Hepatocyte (in vitro differentiated cells): ENCODE measurements around the gene RIMS4. TPM values are rescaled to one million over a fixed set of nuclear protein-coding genes. Genes with fewer than 3 reads are reported as not detected.

Source experiments
- DNase-seq: peaks from one replicate; pipeline ENCODE4 v3.0.0-alpha.2; 2016; ENCODE audit warnings: low spot score
- H2AFZ ChIP-seq: fragments of 200-600 bp; sonication (generic); 2 replicates; pipeline ENCODE4 v1.6.0; 2016; ENCODE audit warnings: antibody characterized with exemption, mild to moderate bottlenecking
- H3K27ac ChIP-seq: fragments of 200-600 bp; sonication (generic); 2 replicates; pipeline ENCODE4 v1.5.1; 2016; ENCODE audit warnings: mild to moderate bottlenecking
- H3K27me3 ChIP-seq: fragments of 200-600 bp; sonication (generic); 2 replicates; pipeline ENCODE4 v1.6.1; 2016
- H3K36me3 ChIP-seq: fragments of 200-600 bp; sonication (generic); replicated peaks from 2 replicates; pipeline ENCODE4 v1.5.1; 2016; ENCODE audit warnings: low read depth; ENCODE audit not compliant: insufficient read depth
- H3K4me1 ChIP-seq: fragments of 200-600 bp; sonication (generic); 2 replicates; pipeline ENCODE4 v1.5.1; 2016; ENCODE audit warnings: mild to moderate bottlenecking, moderate library complexity; ENCODE audit not compliant: insufficient read depth
- H3K4me2 ChIP-seq: fragments of 200-600 bp; sonication (generic); 2 replicates; pipeline ENCODE4 v1.6.0; 2016
- H3K4me3 ChIP-seq: fragments of 200-600 bp; sonication (generic); 2 replicates; pipeline ENCODE4 v1.5.1; 2016; ENCODE audit warnings: mild to moderate bottlenecking
- H3K79me2 ChIP-seq: fragments of 200-600 bp; sonication (generic); 2 replicates; pipeline ENCODE4 v1.6.0; 2017; ENCODE audit warnings: mild to moderate bottlenecking
- H3K9me2 ChIP-seq: fragments of 200-600 bp; sonication (generic); replicated peaks from 2 replicates; pipeline ENCODE4 v1.6.0; 2017; ENCODE audit warnings: mild to moderate bottlenecking; ENCODE audit not compliant: insufficient read depth
- H3K9me3 ChIP-seq: fragments of 200-600 bp; sonication (generic); 2 replicates; pipeline ENCODE4 v1.5.1; 2016; ENCODE audit warnings: low read depth, mild to moderate bottlenecking
- H4K20me1 ChIP-seq: fragments of 200-600 bp; sonication (generic); 2 replicates; pipeline ENCODE4 v1.6.0; 2016; ENCODE audit warnings: mild to moderate bottlenecking; ENCODE audit not compliant: insufficient read depth, poor library complexity, severe bottlenecking
- CTCF ChIP-seq: fragments of 200-600 bp; sonication (generic); IDR thresholded peaks from 2 replicates; pipeline ENCODE4 v1.5.1; 2016; ENCODE audit warnings: antibody characterized with exemption, mild to moderate bottlenecking; ENCODE audit not compliant: poor library complexity
- EZH2 ChIP-seq: fragments of 200-600 bp; sonication (generic); IDR thresholded peaks from 2 replicates; pipeline ENCODE4 v1.6.1; 2016; ENCODE audit warnings: antibody characterized with exemption, mild to moderate bottlenecking, borderline replicate concordance
- EZH2phosphoT487 ChIP-seq: fragments of 200-600 bp; sonication (generic); IDR thresholded peaks from one replicate; pipeline ENCODE4 v1.6.1; 2018; ENCODE audit warnings: antibody characterized with exemption, mild to moderate bottlenecking, low read depth, moderate library complexity; ENCODE audit not compliant: unreplicated experiment, severe bottlenecking
- WGBS: methylation state at CpG from one replicate; pipeline ENCODE4 v1.1.6; 2016; ENCODE audit warnings: low lambda C conversion rate; ENCODE audit errors: missing lambda C conversion rate; 5-methylcytosine and 5-hydroxymethylcytosine counted together
- polyA plus RNA-seq: library from polyadenylated mRNA; unstranded; fragments of >200 nt; fragmentation: Nextera tagmentation; extraction: Ambion mirVana; gene quantifications from 2 replicates; pipeline ENCODE4 v1.2.1, GENCODE V29; 2016
- total RNA-seq: library from RNA; depleted of rRNA; stranded (reverse); fragments of >200 nt; gene quantifications from 2 replicates; pipeline ENCODE4 v1.2.3, GENCODE V29; 2014

Gene RIMS4
- total and polyA plus RNA-seq, 2 experiments from 2014 or later = 5.1 to 9.0 TPM

GRCh38 chr20:44745122-44745597 is 65.2 kb downstream of the RIMS4 start:
- Histone ChIP-seq H3K27ac (no peak overlapping the region), H3K4me1 (peaks cover 10% of the 10 kb centered on the region), H4K20me1 (no peaks in the 10 kb centered on the region), H3K4me3 (no peak overlapping the region), H3K9me2 (no peaks in the 10 kb centered on the region), H2AFZ (peak overlapping the region; percentile 61), H3K27me3 (peaks cover 4% of the 10 kb centered on the region), H3K79me2 (no peaks in the 10 kb centered on the region), H3K4me2 (peak overlapping the region; percentile 99), H3K9me3 (no peaks in the 10 kb centered on the region), H3K36me3 (no peaks in the 10 kb centered on the region)
- TF ChIP-seq CTCF (no peak), EZH2phosphoT487 (no peak), EZH2 (no peak)
- DNase-seq = no peak
- WGBS = 0% methylated on average over 1 of the region's 5 CpGs

- Histone ChIP-seq H4K20me1 (no peaks in the 10 kb centered on the region), H3K36me3 (no peaks in the 10 kb centered on the region), H3K4me3 (no peak overlapping the region), H3K79me2 (no peaks in the 10 kb centered on the region), H2AFZ (no peak overlapping the region), H3K9me2 (no peaks in the 10 kb centered on the region), H3K27ac (no peak overlapping the region), H3K27me3 (peaks cover 4% of the 10 kb centered on the region), H3K4me1 (peaks cover 10% of the 10 kb centered on the region), H3K4me2 (no peak overlapping the region), H3K9me3 (no peaks in the 10 kb centered on the region)
- TF ChIP-seq CTCF (no peak), EZH2phosphoT487 (no peak), EZH2 (no peak)
- no peak for DNase-seq
- 88% methylated on average over 12 of the region's 12 CpGs for WGBS
Measured at GRCh38 chr20:44743916-44744655, 66.3 kb downstream of the RIMS4 start.

GRCh38 chr20:44743080-44743701 is 67.2 kb downstream of the RIMS4 start:
- DNase-seq = no peak
- no peaks in the 10 kb centered on the region for H4K20me1 ChIP-seq
- H3K27me3 ChIP-seq = peaks cover 4% of the 10 kb centered on the region
- H3K4me2 ChIP-seq = no peak overlapping the region
- WGBS = 72% methylated on average over 7 of the region's 7 CpGs
- no peaks in the 10 kb centered on the region for H3K9me3 ChIP-seq
- no peaks in the 10 kb centered on the region for H3K36me3 ChIP-seq
- no peak overlapping the region for H2AFZ ChIP-seq
- H3K9me2 ChIP-seq = no peaks in the 10 kb centered on the region
- no peak overlapping the region for H3K27ac ChIP-seq
- TF ChIP-seq CTCF (no peak), EZH2phosphoT487 (no peak), EZH2 (no peak)
- H3K79me2 ChIP-seq = no peaks in the 10 kb centered on the region
- H3K4me1 ChIP-seq = peaks cover 10% of the 10 kb centered on the region
- H3K4me3 ChIP-seq = no peak overlapping the region
